RKO (cell line): ENCODE results near the gene NIPAL4.
"Not testable (repeated sequence)": the region's sequence is repeated elsewhere in the genome, so short reads cannot be mapped to it uniquely, and the experiment has no call there.

Experiments used
- DNase-seq: peaks from one replicate; pipeline ENCODE4 v3.0.0-alpha.2; 2016; ENCODE audit warnings: low spot score

The NIPAL4 gene

GRCh38 chr5:157459715-157460599, at the start of gene NIPAL4:
TSS of gene NIPAL4 (plus strand) at chr5:157460213. CDS start at chr5:157460321, 108 bp downstream.
- no peak for DNase-seq

GRCh38 chr5:157415838-157416237, 44.2 kb upstream of the NIPAL4 start:
- no peak for DNase-seq

- DNase-seq: not testable (repeated sequence)
Observed at GRCh38 chr5:157419521-157419920, 40.5 kb upstream of the NIPAL4 start.

- DNase-seq: not testable (repeated sequence)
Observed at GRCh38 chr5:157429920-157430319, 30.1 kb upstream of the NIPAL4 start.

GRCh38 chr5:157431544-157432200, 28.3 kb upstream of the NIPAL4 start:
- DNase-seq: peak; percentile 79

GRCh38 chr5:157434096-157434495, 25.9 kb upstream of the NIPAL4 start:
- no peak for DNase-seq

GRCh38 chr5:157443041-157443549, 16.9 kb upstream of the NIPAL4 start:
- no peak for DNase-seq

GRCh38 chr5:157444224-157444623, 15.8 kb upstream of the NIPAL4 start:
- no peak for DNase-seq

- no peak for DNase-seq
Observed at GRCh38 chr5:157445745-157446411, 14.1 kb upstream of the NIPAL4 start.

- DNase-seq: no peak
Observed at GRCh38 chr5:157446412-157446935, 13.5 kb upstream of the NIPAL4 start.

GRCh38 chr5:157447201-157447637, 12.8 kb upstream of the NIPAL4 start:
- no peak for DNase-seq

GRCh38 chr5:157449011-157449723, 10.8 kb upstream of the NIPAL4 start:
- DNase-seq: no peak

- DNase-seq: no peak
Observed at GRCh38 chr5:157450024-157450423, 10.0 kb upstream of the NIPAL4 start.

GRCh38 chr5:157451806-157452205, 8.2 kb upstream of the NIPAL4 start:
- DNase-seq: no peak

- DNase-seq: no peak
Observed at GRCh38 chr5:157454273-157454672, 5.7 kb upstream of the NIPAL4 start.

- no peak for DNase-seq
Observed at GRCh38 chr5:157455057-157455456, 5.0 kb upstream of the NIPAL4 start.

GRCh38 chr5:157456301-157456700, 3.7 kb upstream of the NIPAL4 start:
- no peak for DNase-seq

- DNase-seq: no peak
Observed at GRCh38 chr5:157457391-157457790, 2.6 kb upstream of the NIPAL4 start.

- no peak for DNase-seq
Observed at GRCh38 chr5:157458835-157459234, 1.2 kb upstream of the NIPAL4 start.

- no peak for DNase-seq
Observed at GRCh38 chr5:157460921-157461792, 1.1 kb downstream of the NIPAL4 start.

GRCh38 chr5:157463081-157463480, 3.1 kb downstream of the NIPAL4 start:
- DNase-seq: peak; percentile 14
